GM12878 (cell line): ENCODE data around the gene TFCP2. TPM values are rescaled to one million over a fixed set of nuclear protein-coding genes. Genes with fewer than 3 reads are reported as not detected.

Experiments used
- ATAC-seq: fragments of 200-7000 bp; cut with Tn5 transposase; 3 replicates; pipeline ENCODE4 v1.9.1; 2020; ENCODE audit warnings: mild to moderate bottlenecking, moderate library complexity
- BruUV-seq: library from RNA; stranded (reverse); fragments of 400-500 nt; replicated peaks from 2 replicates; lab custom pipeline; 2021; lab: Mats Ljungman, UMichigan
- CTCF ChIA-PET: fragments of 300-600 bp; sonication (Branson Sonifier 250); formaldehyde crosslinking; extraction: SDS; loops from one replicate; lab custom pipeline; 2021; ENCODE audit warnings: inconsistent platforms; lab: Yijun Ruan, JAX
- POLR2A ChIA-PET: fragments of 350-600 bp; formaldehyde crosslinking; extraction: SDS; loops from one replicate; lab custom pipeline; 2021; ENCODE audit warnings: inconsistent platforms; lab: Charles Lee
- RAD21 ChIA-PET: fragments of 300-600 bp; sonication (Branson Sonifier 250); formaldehyde crosslinking; loops from one replicate; lab custom pipeline; 2023; ENCODE audit warnings: antibody characterized with exemption; ENCODE audit not compliant: unreplicated experiment; lab: Charles Lee
- SMC1A ChIA-PET: fragments of 300-600 bp; sonication (Branson Sonifier 250); formaldehyde crosslinking; loops from one replicate; lab custom pipeline; 2023; ENCODE audit not compliant: unreplicated experiment, uncharacterized antibody; lab: Charles Lee
- DNase-seq: peaks from one replicate; pipeline ENCODE4 v3.0.0-alpha.2; 2011; ENCODE audit warnings: low read depth, low spot score
- FAIRE-seq: peaks from 3 replicates; lab custom pipeline; 2011; peaks lifted over from hg19 to GRCh38; lab: Jason Lieb, UNC
- H2AFZ ChIP-seq: 2 replicates; pipeline ENCODE4 v1.6.0; 2011; ENCODE audit warnings: low read depth, low read length, control low read depth; ENCODE audit not compliant: control insufficient read depth
- H3K27ac ChIP-seq: 2 replicates; pipeline ENCODE4 v1.5.1; 2011; ENCODE audit warnings: control low read depth; ENCODE audit not compliant: control insufficient read depth, insufficient read depth
- H3K27me3 ChIP-seq, 2 experiments: replicated peaks in 1 of 2; 2 replicates each; pipeline versions ENCODE4 v1.6.0 to v1.6.1; 2011; ENCODE audit warnings: low read length in 1 of 2; ENCODE audit not compliant: control insufficient read depth in 2 of 2, insufficient read depth in 2 of 2
- H3K36me3 ChIP-seq, 2 experiments: 2 replicates each; pipeline ENCODE4 v1.5.1; 2011; ENCODE audit warnings: low read length in 1 of 2; ENCODE audit not compliant: control insufficient read depth in 2 of 2, insufficient read depth in 2 of 2
- H3K4me1 ChIP-seq: 2 replicates; pipeline ENCODE4 v1.6.1; 2011; ENCODE audit warnings: mild to moderate bottlenecking, low read length, moderate library complexity, mixed read lengths; ENCODE audit not compliant: control insufficient read depth, insufficient read depth
- H3K4me2 ChIP-seq: 2 replicates; pipeline ENCODE4 v1.6.0; 2011; ENCODE audit warnings: control low read depth; ENCODE audit not compliant: control insufficient read depth, insufficient read depth
- H3K4me3 ChIP-seq: fragments of 200-600 bp; sonication (generic); 2 replicates; pipeline ENCODE4 v1.5.1; 2016
- H3K79me2 ChIP-seq: 2 replicates; pipeline ENCODE4 v1.6.0; 2011; ENCODE audit warnings: low read length; ENCODE audit not compliant: control insufficient read depth, insufficient read depth
- H3K9ac ChIP-seq: 2 replicates; pipeline ENCODE4 v1.8.0; 2011; ENCODE audit warnings: low read length, control low read depth, mixed read lengths; ENCODE audit not compliant: control insufficient read depth, insufficient read depth
- H3K9me3 ChIP-seq: replicated peaks from 3 replicates; pipeline ENCODE4 v1.5.1; 2011; ENCODE audit warnings: mild to moderate bottlenecking, low read length; ENCODE audit not compliant: control insufficient read depth, insufficient read depth
- H4K20me1 ChIP-seq: 2 replicates; pipeline ENCODE4 v1.6.0; 2011; ENCODE audit not compliant: control insufficient read depth, insufficient read depth
- BHLHE40 ChIP-seq, 2 experiments: fragments of 450-650 bp in 1 of 2; IDR thresholded peaks; 2 replicates each; pipeline ENCODE4 v1.6.1; 2011 to 2017; ENCODE audit warnings: low read depth in 2 of 2, borderline replicate concordance in 1 of 2, improper control_type of control experiment in 1 of 2, low read length in 1 of 2, mild to moderate bottlenecking in 1 of 2
- KLF5 ChIP-seq: fragments of 450-650 bp; IDR thresholded peaks from 2 replicates; pipeline ENCODE4 v1.6.1; 2014; ENCODE audit warnings: mild to moderate bottlenecking; ENCODE audit not compliant: partially characterized antibody
- NFYA ChIP-seq: IDR thresholded peaks from 2 replicates; pipeline ENCODE4 v1.6.1; 2011; ENCODE audit warnings: low read depth, mild to moderate bottlenecking, low read length, improper control_type of control experiment, borderline replicate concordance
- NR2C2 ChIP-seq: IDR thresholded peaks from 2 replicates; pipeline ENCODE4 v1.6.1; 2011; ENCODE audit warnings: borderline replicate concordance, low read depth; ENCODE audit not compliant: control insufficient read depth, insufficient read length
- SREBF2 ChIP-seq: IDR thresholded peaks from 2 replicates; pipeline ENCODE4 v1.6.1; 2012; ENCODE audit warnings: mild to moderate bottlenecking, low read length
- STAT3 ChIP-seq: IDR thresholded peaks from 2 replicates; pipeline ENCODE4 v1.6.1; 2011; ENCODE audit warnings: low read depth, low read length, improper control_type of control experiment
- ZZZ3 ChIP-seq: IDR thresholded peaks from 2 replicates; pipeline ENCODE4 v1.6.1; 2011; ENCODE audit warnings: low read depth; ENCODE audit not compliant: control insufficient read depth, insufficient read length
- WGBS: methylation state at CpG from one replicate; pipeline ENCODE4 v1.1.6; 2016; ENCODE audit warnings: low lambda C conversion rate; ENCODE audit not compliant: insufficient replicate concordance, insufficient coverage; ENCODE audit errors: missing lambda C conversion rate; 5-methylcytosine and 5-hydroxymethylcytosine counted together
- in situ Hi-C: fragments of 300-500 bp; cut with MboI; formaldehyde crosslinking; loops from 9 replicates; pipeline ENCODE4 v1.14.3; 2018; ENCODE audit warnings: mixed read lengths
- intact Hi-C: fragments of 100-400 bp; cut with micrococcal nuclease; formaldehyde crosslinking; loops from one replicate; pipeline ENCODE4 v1.14.2; 2022; ENCODE audit not compliant: unreplicated experiment
- polyA plus RNA-seq, 11 experiments: library from polyadenylated mRNA; depleted of rRNA in 4 of 11; unstranded in 6 of 11; stranded (reverse) in 5 of 11; fragments of >200 nt; fragmentation: Nextera tagmentation in 4 of 11; fragmentation: Illumina TruSeq in 1 of 11; extraction: Ambion mirVana in 4 of 11; extraction: Trizol in 1 of 11; gene quantifications; 1 replicate in 1 of 11; 2 replicates in 10 of 11; pipeline versions ENCODE4 v1.2.1 to v1.2.3, GENCODE V29; 2011 to 2016; ENCODE audit warnings: inconsistent platforms in 2 of 11, missing spikeins in 2 of 11, low read depth in 1 of 11
- total RNA-seq, 4 experiments: library from RNA; depleted of rRNA in 3 of 4; stranded (reverse); fragments of >200 nt in 3 of 4; fragmentation: Illumina TruSeq in 1 of 4; extraction: Trizol in 1 of 4; gene quantifications; 2 replicates each; pipeline versions ENCODE4 v1.2.1 to v1.2.3, GENCODE V29; 2013 to 2021
- TF ChIP-seq, protein P1 (sequence below): fragments of 450-650 bp; IDR thresholded peaks from 2 replicates; pipeline ENCODE4 v1.6.1; 2017; ENCODE audit warnings: mild to moderate bottlenecking, moderate library complexity
- TF ChIP-seq, protein P2 (sequence below): fragments of 450-650 bp; IDR thresholded peaks from 2 replicates; pipeline ENCODE4 v1.6.1; 2016; ENCODE audit warnings: mild to moderate bottlenecking
- TF ChIP-seq, protein P3 (sequence below): fragments of 450-650 bp; IDR thresholded peaks from 2 replicates; pipeline ENCODE4 v1.6.1; 2017; ENCODE audit warnings: borderline replicate concordance
- TF ChIP-seq, protein P4 (sequence below): fragments of 450-650 bp; IDR thresholded peaks from 2 replicates; pipeline ENCODE4 v1.6.1; 2017; ENCODE audit warnings: mild to moderate bottlenecking, low read depth, inconsistent platforms; ENCODE audit not compliant: poor library complexity, severe bottlenecking

TFCP2 gene
- total and polyA plus RNA-seq, 10 of the 15 experiments (the other 5 are each of a cell fraction or from before 2014, with no cell fraction given): 5.8 to 29.7 (median 14.2) TPM

DNA sequence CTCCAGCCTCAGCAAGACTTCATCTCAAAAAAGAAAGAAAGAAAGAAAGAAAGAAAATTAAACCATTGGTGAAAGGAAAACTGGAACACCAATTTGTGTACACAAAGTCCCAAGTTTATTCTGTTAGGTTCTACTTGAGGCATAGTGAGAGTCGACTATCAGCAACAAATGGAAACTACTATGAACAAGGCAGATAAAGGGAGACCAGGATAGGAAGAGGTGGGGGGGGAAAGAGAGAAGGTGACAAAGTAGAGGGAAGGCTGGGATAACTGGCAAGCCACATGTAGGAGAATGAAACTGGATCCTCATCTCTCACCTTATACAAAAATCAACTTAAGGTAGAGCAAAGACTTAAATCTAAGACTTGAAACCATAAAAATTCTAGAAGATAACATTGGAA lies 25.6 kb downstream of the TFCP2 start:
- intact Hi-C loops (no loop called here), in situ Hi-C loops (no loop called here)
- ChIA-PET POLR2A (interaction anchor here (0.5 kb wide), 1 partner anchor 78 kb away, joined by 4 read pairs; no protein-coding TSS in a partner anchor), CTCF (no interaction called here), RAD21 (no interaction called here), SMC1A (no interaction called here)
- no peak for DNase-seq
- Histone ChIP-seq H2AFZ (no peak overlapping the region), H3K4me2 (no peak overlapping the region), H3K9ac (no peak overlapping the region), H3K4me1 (no peaks in the 10 kb centered on the region), H3K27ac (no peak overlapping the region), H4K20me1 (no peaks in the 10 kb centered on the region), H3K4me3 (no peak overlapping the region), H3K79me2 (peaks cover 2% of the 10 kb centered on the region), H3K9me3 (no peaks in the 10 kb centered on the region), H3K27me3 (no peaks in the 10 kb centered on the region), H3K36me3 (no peaks in the 10 kb centered on the region; a peak in 1 of 4 replicates)
- WGBS: 100% methylated on average over 1 of the region's 1 CpG
- FAIRE-seq: no peak
- ATAC-seq: no peak
- BruUV-seq: no TSS peak
- TF ChIP-seq NFYA (no peak), SREBF2 (no peak), NR2C2 (no peak), ZZZ3 (no peak), STAT3 (no peak), BHLHE40 (IDR thresholded peaks at IDR 0.05; ENCODE audit: borderline replicate concordance in 1 of 2, low read depth in 2 of 2, low read length in 1 of 2) (no peak), KLF5 (no peak)
- TF ChIP-seq, protein P1, sequence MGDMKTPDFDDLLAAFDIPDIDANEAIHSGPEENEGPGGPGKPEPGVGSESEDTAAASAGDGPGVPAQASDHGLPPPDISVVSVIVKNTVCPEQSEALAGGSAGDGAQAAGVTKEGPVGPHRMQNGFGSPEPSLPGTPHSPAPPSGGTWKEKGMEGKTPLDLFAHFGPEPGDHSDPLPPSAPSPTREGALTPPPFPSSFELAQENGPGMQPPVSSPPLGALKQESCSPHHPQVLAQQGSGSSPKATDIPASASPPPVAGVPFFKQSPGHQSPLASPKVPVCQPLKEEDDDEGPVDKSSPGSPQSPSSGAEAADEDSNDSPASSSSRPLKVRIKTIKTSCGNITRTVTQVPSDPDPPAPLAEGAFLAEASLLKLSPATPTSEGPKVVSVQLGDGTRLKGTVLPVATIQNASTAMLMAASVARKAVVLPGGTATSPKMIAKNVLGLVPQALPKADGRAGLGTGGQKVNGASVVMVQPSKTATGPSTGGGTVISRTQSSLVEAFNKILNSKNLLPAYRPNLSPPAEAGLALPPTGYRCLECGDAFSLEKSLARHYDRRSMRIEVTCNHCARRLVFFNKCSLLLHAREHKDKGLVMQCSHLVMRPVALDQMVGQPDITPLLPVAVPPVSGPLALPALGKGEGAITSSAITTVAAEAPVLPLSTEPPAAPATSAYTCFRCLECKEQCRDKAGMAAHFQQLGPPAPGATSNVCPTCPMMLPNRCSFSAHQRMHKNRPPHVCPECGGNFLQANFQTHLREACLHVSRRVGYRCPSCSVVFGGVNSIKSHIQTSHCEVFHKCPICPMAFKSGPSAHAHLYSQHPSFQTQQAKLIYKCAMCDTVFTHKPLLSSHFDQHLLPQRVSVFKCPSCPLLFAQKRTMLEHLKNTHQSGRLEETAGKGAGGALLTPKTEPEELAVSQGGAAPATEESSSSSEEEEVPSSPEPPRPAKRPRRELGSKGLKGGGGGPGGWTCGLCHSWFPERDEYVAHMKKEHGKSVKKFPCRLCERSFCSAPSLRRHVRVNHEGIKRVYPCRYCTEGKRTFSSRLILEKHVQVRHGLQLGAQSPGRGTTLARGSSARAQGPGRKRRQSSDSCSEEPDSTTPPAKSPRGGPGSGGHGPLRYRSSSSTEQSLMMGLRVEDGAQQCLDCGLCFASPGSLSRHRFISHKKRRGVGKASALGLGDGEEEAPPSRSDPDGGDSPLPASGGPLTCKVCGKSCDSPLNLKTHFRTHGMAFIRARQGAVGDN: no peak
- TF ChIP-seq, protein P2, sequence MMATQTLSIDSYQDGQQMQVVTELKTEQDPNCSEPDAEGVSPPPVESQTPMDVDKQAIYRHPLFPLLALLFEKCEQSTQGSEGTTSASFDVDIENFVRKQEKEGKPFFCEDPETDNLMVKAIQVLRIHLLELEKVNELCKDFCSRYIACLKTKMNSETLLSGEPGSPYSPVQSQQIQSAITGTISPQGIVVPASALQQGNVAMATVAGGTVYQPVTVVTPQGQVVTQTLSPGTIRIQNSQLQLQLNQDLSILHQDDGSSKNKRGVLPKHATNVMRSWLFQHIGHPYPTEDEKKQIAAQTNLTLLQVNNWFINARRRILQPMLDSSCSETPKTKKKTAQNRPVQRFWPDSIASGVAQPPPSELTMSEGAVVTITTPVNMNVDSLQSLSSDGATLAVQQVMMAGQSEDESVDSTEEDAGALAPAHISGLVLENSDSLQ: no peak
- TF ChIP-seq, protein P3, sequence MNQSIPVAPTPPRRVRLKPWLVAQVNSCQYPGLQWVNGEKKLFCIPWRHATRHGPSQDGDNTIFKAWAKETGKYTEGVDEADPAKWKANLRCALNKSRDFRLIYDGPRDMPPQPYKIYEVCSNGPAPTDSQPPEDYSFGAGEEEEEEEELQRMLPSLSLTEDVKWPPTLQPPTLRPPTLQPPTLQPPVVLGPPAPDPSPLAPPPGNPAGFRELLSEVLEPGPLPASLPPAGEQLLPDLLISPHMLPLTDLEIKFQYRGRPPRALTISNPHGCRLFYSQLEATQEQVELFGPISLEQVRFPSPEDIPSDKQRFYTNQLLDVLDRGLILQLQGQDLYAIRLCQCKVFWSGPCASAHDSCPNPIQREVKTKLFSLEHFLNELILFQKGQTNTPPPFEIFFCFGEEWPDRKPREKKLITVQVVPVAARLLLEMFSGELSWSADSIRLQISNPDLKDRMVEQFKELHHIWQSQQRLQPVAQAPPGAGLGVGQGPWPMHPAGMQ: no peak
- TF ChIP-seq, protein P4, sequence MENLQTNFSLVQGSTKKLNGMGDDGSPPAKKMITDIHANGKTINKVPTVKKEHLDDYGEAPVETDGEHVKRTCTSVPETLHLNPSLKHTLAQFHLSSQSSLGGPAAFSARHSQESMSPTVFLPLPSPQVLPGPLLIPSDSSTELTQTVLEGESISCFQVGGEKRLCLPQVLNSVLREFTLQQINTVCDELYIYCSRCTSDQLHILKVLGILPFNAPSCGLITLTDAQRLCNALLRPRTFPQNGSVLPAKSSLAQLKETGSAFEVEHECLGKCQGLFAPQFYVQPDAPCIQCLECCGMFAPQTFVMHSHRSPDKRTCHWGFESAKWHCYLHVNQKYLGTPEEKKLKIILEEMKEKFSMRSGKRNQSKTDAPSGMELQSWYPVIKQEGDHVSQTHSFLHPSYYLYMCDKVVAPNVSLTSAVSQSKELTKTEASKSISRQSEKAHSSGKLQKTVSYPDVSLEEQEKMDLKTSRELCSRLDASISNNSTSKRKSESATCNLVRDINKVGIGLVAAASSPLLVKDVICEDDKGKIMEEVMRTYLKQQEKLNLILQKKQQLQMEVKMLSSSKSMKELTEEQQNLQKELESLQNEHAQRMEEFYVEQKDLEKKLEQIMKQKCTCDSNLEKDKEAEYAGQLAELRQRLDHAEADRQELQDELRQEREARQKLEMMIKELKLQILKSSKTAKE: no peak
